ENCODE measurements around the gene CBFA2T3.

CBFA2T3 gene

DNA sequence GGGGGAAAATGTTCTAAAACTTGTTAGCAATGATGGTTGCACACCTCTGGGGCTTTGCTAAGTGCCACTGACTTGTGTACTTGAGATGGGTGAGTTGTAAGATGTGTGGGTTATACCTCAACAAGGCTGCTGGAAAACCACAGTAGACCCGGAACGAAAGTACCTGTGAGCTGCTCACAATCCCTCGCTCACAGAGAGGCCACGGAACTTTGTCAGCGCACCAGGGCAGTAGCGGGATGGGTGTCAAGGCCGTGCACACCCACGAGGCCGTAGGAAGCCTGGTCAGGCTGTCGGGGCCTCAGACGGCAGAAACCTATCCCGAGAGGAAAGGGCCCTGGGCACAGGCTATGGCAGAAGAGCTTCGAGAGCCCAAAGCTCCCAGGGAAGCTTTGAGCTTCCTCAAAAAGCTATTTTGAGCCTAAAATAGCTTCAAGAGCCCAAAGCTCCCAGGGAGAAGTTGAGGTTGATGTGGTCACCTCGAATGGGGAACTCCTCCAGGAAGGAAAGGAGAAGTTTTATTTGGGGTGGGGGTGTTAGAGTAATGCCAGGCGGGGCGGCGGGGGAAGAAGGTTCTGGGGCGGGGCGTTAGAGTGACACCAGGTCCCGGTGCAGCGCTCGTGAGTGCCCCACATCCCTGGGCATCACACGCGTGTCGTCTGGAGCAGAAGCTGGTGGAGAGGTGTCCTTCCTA is 19.0 kb downstream of the CBFA2T3 start:
- DNase-seq = no peak

DNA sequence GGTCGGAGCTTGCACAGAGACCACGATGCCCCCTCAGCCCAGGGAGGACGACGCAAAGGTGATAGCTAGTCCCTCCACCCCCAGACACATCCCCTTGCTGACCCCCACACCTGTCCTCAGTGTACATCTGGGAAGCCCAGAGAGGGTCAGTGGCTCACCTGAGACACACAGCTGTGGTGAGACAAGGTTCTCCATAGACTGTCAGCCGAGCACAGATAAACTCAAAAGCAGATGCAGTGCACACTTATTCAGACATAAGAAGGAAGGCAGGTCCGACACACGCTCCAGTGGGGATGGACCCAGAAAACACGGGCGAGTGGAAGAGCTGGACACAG is 19.6 kb downstream of the CBFA2T3 start:
- no peak for DNase-seq

DNA sequence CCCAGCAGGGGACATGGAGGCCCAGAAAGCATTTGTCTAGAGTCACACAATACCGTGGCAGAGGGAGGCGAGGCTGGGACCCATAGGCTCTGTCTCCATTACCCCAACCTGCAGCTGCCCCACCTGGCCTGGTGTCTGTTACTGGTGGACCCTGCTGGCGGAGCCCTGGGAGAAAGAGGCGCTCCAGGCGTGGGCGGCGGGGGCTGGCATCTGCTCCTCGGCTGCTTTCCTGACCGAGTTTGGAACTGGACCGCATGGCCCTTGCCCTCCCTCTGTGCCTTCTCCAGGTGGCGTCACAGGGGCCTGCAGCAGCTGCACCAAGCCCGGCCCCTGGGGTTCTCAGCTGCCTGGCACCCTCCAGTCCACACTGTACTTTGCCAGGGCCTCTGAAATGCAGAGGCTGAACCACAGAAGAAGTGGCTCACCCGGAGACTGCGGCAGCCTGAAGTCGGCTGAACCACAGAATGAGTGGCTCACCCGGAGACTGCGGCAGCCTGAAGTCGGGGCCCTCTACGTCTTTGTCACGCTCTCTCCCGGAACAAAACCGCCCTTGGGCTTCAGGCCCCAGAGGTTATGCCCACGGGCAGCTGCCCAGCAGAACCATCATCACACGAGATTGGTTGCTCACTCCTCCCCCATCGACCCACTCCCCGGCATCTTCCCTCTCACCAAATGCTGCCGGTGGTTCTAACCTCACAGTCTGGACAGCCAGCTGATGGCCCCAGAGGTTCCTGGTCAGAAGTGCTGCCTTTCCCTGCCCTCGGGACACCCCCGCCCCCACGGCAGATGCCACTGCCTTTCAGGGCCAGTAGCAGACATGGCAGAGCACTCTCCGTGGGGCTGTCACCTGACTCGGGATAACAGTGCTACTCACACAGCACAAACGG is 20.2 kb downstream of the CBFA2T3 start:
- no peak for DNase-seq

DNA sequence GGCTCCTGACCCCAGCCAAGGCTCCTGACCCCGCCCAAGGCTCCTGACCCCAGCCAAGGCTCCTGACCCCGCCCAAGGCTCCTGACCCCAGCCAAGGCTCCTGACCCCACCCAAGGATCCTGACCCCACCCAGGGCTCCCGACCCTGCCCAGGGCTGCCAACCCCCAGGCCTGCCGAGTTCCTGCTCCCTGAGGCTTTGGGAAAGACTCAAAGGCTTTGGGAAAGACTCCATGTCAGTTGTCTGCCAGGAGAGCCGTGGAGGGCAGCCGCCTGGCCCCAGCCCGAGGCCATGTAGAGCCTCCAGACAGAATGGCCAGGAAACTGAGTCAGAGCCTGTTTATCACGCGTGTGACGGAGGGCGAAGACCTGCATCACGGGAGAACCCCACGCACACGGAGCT is 21.1 kb downstream of the CBFA2T3 start:
- no peak for DNase-seq

DNA sequence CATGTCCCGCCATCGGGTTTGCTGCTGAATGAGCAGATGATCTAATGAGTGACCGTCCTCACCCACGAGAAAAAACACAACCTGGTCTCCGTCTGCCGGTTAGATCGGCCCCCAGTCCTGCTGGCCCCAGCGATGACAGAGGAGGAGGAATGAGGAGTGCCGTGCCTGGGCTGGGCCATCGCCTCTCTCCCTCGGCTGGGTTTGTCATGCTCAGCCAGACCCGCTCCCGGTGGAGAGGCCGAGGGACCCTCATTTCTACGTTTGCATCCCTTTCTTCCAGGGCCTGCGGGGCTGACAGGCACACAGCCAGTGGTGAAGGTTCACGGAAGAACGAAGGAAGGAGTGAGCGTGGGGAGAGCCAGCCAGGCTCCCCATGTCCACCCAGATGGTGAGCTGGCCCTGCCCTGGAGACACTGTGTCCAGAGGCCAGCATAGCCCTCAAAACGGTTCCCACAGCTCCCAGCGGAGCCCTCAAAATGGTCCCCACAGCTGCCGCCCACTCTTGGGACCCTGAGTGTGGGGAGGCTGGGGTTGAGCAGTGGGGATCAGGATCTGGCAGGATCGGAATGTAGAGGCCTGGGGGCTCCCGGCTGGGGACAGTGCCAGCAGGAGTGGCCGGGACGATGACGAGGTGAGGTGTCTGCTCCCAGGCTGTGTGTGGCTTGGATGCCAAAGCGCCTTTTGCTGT is 23.9 kb downstream of the CBFA2T3 start:
- no peak for DNase-seq

DNA sequence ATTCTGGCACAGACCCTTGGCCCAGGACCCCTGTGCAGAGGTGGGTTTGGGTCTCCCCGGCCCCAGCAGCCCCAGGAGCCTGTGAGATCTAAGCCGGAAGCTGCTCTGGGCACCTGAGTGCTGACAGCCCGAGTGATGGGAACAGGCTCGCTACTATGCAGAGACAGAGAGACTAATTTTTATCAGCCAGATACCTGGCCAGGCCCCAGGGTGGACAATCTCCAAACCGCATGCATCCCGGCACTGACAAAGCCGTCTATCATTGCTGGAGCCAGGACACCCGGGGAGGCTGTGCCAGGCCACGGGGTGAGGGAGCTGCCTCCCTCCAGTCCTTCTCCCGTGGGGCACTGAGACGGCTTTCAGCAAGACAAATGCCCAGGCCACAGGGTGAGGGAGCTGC is 25.0 kb downstream of the CBFA2T3 start:
- no peak for DNase-seq

DNA sequence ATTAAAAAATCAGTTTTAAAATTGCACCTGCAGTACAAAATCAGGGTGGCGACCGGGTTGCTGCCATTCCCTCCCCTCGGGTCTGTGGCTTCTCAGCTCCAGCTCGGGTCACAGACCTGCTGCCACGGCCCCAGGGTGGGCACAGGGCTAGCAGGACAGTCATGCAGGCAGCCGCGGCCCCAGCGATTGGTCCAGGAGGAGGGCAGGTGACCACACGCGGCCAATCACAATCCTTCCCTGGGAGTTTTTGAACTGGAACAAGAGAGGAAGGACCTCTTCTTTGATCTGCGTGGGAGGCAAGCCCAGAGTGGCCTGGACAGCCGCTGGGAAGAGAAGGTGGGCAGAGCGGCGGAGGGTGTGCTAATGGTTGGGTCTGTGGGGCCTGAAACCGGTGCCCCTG is 25.5 kb downstream of the CBFA2T3 start:
- DNase-seq = no peak

DNA sequence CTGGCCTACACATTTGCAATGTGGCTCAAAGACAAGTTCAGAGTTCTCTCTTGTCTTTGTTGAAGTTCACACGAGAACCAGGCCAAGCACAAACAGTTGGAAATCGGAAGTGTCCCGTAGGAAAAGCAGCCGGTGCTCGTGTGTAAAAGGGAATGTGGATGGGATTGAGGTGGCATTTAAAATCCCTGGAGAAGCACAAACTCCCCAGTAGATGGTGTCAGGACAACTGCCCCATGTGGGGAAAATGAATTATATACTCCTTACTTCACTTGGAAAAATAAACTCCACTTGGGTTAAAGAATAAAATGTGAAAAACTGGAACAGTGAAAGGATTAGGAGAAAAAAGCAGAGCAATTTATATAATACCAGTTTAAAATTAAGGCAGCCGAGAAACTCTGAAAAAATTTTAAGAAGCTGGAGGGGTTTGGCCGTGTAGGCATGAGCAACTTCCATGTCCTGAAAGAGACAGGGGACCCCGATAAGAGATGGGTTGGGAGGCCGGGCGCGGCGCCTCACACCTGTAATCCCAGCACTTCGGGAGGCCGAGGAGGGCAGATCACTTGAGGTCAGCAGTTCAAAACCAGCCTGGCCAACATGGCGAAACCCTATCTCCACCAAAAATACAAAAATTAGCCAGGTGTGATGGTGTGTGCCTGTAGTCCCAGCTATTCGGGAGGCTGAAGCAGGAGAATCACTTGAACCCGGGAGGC is 28.1 kb downstream of the CBFA2T3 start:
- no peak for DNase-seq

DNA sequence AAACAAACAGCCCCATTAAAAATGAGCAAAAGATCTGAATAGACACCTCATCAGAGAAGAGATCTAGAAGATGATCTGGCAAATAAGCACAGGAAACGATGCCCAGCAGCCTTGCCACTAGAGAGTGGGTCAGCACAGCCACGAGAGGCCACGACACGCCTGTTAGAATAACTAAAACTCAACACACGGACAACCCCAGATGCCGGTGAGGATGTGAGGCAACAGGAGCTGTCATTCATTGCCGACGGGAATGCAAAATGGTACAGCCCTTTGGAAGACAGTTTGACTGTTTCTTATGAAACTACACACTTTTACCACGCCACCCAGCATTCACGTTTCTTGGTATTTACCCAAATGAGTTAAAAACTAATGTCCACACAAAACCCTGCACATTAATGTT is 31.5 kb downstream of the CBFA2T3 start:
- DNase-seq = no peak

DNA sequence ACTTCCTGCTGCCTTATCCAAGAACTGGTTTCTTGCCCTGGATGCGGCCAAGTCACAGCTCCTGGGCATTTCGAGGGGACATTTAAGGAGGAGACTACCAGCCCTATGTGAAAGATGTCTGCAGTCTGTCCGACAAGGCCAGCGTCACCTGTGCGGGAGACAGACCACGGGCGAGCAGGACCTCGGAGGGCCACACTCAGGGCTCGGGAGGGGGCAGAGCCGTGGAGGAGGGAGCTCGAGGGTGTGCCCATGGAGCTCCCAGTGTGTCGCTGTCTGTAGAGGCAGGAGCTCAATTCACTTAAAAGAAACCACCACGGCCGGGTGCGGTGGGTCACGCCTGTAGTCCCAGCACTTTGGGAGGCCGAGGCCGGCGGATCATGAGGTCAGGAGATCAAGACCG is 33.3 kb downstream of the CBFA2T3 start:
- no peak for DNase-seq

DNA sequence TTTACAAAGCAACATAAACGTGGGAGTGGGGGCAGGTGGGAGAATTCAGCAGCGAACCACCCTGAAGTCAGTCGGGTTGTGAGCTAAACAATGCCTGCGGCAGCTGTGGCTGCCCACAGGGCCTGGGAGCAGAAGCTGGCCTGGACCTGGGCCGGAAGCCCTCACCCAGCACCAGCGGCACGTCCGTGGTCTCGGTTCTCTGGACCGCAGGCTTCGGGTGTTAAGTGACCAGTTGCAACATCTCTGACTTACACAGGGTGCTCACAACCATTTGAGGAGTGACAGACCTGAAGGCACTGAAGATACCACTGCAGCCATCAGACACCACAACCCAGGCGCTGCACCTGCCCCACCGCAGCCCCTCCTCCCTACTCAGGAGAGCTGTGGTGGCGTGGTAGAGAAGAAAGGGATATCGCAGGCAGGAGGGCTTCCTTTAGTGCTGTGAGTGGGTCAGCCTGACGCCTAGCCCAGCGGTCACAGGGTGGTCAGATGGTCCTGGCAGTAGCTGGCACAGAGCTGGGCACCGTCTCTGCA is 33.8 kb downstream of the CBFA2T3 start:
- no peak for DNase-seq

DNA sequence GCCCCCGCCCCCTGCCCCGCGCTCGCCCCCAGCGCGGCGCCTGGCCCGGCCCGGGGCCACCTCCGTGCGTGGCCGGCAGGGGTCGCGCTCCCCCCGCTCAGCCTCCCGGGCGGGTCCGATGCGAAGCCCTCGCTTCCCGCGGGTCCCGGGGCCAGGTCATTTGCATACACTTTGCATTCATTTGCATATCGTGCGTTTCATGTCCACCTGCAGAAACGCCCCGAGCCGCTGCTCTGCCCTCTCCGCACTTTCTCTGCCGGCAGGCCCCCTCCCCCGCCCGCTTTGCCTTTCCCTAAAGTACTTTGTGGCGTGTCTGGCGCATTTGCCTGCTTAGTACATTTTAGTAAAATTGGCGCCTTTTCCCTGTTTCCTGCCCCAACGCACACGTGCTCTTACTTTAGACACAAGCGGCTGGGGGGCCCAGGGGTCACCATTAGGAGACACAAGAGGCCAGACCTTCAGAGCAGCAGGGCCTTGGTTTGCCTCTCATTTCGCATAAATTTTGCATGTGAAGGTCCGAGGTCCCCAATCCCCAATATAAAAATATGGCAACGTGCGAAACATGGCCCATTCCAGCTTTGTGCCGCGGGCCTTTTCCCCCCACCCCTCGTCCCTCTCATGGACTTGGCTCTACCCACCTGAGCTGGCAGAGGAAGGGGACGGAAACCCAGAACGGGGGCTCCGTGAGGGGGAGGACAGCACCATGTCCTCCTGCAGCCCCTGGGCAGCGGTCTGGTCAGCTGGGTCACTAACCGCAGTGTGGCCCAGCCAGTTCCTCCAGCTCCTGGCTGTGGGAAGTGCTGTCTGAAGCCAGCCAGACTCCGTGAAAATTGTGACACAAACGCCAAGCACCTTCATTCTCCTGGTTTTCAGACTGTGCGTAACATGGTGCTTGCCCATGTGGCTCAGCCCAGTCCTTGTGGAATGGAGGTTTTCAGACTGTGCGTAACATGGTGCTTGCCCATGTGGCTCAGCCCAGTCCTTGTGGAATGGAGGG is 34.8 kb downstream of the CBFA2T3 start:
- DNase-seq = peak; percentile 50

DNA sequence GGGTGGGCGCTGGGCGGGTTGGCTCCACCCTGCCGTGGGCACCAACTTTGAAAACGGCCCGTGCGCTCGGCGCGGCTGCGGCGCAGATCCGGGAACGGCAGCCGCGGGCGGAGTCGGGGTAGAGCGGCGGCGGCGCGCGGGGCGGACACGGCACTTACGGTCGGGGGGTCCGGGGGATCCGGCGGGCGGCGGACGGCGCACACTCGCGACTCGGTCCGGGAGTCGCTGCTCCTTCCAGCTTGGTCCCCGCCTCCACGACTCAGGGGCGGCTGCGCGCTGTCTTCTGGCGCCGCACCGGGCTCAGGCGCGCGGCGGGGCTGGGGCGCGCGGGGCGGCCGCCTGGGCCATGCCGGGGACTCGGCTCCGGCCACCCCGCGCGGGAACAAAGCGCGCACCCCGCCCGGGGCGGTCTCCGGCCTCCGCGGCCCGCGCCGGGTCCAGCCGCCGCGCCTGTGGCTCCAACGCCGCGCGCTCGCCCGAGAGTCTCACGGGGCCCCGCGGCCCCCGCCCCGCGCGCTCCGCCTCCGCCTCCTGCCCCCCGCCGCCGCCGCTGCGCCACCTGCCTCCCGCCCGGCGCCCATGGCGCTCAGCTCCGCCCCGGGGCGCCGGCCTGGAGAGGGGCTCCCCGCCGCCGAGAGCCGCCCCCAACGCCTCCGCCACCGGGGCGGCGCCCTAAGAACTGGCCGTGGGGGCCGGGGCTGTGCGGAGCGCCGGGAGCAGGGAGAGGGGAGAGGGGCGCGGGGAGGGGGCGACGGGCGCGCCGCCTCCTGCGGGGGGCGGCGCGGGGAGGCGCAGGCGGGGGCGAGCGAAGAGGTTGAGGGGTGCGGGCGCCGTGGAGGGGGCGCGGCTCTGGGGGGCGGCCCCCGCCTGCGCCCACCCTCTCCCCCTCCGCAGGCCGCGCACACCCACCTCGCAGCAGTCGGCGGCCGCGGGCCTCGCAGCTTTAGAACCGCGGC is 35.9 kb downstream of the CBFA2T3 start:
- peak; percentile 11 for DNase-seq

DNA sequence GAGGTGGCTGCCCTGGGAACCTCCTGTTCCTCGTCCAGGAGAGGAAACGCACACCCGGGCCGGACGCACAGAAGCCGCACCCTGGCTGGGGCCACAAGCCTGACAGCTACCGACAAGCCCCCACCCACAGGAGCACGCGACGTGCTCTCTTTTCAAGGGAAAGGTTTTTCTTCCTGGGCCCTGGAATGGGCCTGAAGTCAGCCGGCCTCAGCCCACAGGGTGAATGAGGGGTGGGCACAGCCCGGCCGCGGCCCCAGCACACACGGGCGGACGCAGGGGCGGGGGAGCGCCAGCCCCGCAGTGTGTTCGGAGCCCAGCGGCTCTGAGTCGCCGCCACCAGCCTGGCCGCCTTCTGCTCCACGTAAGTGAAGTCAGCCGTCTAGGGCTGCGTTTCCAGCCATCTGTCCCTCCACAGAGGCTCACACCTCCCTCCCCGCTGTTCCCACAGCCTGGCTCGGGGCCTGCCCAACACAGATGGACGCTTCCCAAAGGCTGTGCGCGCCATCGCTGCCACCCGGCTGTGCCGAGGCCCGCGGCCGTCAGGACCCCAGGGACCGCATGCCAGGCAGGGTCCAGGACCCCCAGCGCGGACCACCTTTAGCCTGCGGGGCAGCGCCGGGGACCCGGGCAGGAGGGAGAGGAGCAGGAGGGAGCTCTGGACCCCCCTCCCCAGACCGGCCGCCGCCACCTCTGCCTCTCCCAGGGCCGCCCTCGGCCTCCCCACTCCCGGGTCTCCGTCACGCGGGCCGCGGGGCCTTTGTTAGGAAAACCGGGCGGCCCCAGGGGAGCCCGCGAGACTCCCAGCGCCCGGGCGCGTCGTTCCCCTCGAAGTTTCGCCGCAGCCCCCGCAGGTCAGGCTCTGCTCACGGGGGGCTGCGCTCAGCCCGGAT is 36.8 kb downstream of the CBFA2T3 start:
- no peak for DNase-seq

DNA sequence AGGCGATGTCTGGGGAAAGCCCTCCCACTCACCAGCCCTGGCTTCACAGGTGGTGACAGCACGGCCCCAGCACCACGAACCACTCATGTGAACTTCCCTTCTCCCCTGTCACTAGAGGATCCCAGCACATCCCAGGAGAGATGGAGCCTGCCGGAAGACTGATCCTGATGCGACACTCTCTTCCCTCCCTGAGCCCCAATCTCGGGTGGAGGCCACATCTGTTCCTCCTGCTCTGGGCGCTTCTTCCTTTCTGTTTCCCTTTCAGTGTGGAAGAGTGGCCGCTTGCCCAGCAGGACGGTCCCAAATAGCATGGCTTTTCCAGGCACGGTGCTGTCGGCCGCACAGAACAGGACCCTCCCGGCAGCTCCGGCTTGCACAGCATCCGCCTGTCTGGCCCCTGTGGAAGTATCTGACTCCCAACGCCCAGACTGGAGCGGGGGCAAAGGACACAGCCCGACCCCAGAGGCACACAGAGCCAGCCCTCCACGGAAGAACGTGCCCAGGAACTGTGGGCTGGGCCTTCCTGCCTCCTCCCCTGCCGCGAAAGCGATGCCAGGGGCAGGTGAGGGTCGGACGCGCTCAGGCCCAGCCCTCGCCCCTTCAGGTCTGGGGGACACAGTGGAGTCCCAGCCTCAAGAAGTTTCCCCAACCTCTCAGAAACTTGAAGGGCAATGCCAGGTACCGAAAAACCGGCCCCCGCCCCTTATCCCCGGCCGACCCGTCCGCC is 37.6 kb downstream of the CBFA2T3 start:
- DNase-seq = no peak

DNA sequence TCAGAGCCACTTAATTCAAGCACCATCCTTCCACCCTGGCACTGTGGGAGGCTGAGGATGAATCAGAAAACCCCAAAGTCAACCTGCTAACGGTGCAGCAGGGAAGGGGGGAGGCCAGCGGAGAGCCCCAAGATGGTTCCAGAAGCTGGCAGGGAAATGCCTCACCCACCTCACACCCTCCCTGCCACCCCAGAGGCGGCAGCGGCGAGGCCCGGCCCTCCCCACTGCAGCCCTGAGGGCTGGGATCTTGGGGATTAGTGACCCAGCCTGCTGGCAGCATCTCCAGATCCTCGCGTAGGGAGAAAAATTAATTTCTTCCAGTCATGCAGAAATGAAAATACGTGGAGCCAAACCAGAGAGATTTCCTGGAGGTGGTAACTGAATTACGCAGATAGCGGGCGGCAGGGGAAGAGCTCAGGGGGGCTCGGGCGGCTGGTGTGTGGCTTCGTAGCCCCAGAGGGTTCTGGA is 38.2 kb downstream of the CBFA2T3 start:
- no peak for DNase-seq

DNA sequence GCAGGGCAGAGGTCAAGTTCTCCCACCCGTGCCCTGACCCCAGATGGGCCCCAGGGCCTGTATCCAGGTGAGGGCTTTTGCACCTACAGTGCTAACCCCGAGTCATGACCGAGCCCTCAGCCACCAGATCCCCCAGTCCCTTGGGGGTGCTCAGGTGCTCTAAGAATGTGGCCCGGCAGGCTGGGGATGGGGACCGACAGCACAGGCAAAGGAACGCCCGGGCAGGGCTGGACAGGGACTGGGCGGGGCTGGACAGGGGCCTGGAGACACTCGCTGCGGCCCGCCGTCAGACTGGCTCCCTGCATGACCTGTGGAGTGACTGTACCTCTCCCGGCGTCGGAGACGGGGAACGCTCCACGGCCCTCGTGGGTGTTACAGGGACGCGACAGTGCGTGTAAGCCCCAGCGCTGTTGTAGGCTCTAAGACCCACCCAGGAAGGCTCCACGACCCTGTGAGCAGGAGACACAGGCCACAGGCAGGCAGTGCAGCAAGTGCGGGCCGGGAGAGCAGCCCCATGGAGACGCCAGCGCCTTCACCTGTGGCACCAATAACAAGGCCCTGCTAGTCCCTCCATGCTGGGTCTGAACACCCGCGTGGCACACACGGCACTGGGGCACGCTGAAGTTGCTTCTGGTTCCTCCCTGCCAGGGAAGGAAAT is 38.8 kb downstream of the CBFA2T3 start:
- DNase-seq = no peak

DNA sequence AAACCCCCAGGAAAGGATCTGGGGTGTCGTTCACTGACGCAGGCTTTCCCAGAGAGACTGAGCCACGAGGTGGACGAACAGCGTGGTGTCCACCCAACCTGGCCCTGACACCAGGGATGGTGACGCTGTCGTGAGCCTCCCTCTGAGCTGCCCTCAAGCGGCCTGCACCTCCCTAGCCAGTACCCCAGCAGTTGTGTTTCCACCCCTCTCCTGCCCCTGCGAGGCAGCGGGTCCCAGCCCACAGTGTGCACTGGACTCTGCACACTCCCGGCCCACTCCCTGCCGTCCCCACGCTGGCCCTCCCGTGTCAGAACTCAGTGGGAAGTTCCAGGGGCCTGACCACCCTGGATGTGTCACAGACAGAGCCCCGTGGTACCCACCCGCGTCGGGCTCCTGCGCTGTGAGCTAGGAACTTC is 39.8 kb downstream of the CBFA2T3 start:
- DNase-seq = no peak

Measured in CD4-positive, alpha-beta T cell treated with Interleukin-17A for 1 hour (primary cell).